Stimulated activated CD8-positive, alpha-beta memory T cell treated with anti-CD3 and anti-CD28 coated beads, Interleukin-12 subunit alpha, Interleukin-12 subunit beta, amount 100 ng/mL, for 1 hour (primary cell): ENCODE data around the gene ING4.

ENCODE experiments used
- DNase-seq: peaks from one replicate; pipeline ENCODE4 v3.0.0-alpha.2; 2020; ENCODE audit warnings: low read depth

ING4 gene

GRCh38 chr12:6606331-6607131 lies 56.4 kb downstream of the ING4 start:
- DNase-seq, result peak; percentile 46

GRCh38 chr12:6605421-6606330 lies 57.2 kb downstream of the ING4 start:
- DNase-seq, result no peak

GRCh38 chr12:6604259-6605029 lies 58.5 kb downstream of the ING4 start:
- no peak for DNase-seq

GRCh38 chr12:6603095-6603567 lies 59.8 kb downstream of the ING4 start:
- DNase-seq, result no peak

GRCh38 chr12:6602526-6602925 lies 60.4 kb downstream of the ING4 start:
- no peak for DNase-seq
